GM19468 (cell line): ENCODE data around the gene RAET1E.
"Not testable (repeated sequence)": the region's sequence is repeated elsewhere in the genome, so short reads cannot be mapped to it uniquely, and the experiment has no call there.

ENCODE experiments used
- ATAC-seq: cut with Tn5 transposase; IDR thresholded peaks from one replicate; pipeline ENCODE4 v1.9.1; 2021; ENCODE audit warnings: mild to moderate bottlenecking, moderate library complexity, moderate number of reproducible peaks; ENCODE audit not compliant: unreplicated experiment; ENCODE audit errors: extremely low read depth

The RAET1E gene, protein sequence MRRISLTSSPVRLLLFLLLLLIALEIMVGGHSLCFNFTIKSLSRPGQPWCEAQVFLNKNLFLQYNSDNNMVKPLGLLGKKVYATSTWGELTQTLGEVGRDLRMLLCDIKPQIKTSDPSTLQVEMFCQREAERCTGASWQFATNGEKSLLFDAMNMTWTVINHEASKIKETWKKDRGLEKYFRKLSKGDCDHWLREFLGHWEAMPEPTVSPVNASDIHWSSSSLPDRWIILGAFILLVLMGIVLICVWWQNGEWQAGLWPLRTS

DNA sequence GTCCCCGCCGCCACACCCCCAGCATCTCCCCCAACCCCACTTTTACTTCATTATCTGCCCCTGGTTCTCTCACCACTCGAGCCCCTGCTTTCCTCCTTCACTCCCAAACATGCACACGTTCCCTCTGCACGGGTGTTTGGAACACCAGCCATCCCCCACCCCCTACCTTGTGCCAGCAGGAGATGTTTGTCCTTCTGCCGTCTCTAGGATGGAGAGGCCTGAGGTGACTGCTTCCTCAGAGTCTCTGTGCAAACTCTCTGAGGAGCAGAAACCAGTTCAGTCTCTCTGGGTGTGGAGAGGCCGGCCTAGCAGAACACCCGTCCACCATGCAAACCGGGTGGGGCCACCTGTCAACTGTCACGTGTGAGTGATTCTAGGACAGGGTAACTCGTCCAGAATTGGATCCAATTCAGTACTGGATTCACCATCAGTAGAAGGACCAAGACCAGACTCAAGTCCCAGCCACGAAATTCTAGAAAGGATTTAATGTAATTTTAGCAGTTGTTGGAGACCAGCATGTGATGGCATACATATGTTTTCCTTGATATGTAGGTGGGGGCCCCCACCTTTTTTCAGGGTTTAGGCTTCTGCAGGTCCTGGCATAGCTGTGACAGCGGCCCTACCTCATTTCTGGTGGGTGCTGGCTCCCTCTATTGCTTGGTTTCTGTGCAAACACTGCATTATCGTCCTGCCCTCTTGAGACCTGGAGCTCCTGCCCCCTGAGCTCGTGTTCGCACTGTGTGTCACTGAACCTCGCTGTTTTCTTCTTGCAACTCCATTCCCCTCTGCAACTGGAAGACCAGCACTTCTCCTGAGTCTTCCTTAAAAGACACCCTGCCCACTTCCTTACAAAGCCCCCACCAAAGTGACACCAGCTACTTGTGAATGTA lies at the start of gene RAET1E:
TSS of gene RAET1E (minus strand) at position 259 of the 890 bp plus-strand sequence. CDS start 7,212 bp downstream, outside the sequence.
- ATAC-seq: no peak

DNA sequence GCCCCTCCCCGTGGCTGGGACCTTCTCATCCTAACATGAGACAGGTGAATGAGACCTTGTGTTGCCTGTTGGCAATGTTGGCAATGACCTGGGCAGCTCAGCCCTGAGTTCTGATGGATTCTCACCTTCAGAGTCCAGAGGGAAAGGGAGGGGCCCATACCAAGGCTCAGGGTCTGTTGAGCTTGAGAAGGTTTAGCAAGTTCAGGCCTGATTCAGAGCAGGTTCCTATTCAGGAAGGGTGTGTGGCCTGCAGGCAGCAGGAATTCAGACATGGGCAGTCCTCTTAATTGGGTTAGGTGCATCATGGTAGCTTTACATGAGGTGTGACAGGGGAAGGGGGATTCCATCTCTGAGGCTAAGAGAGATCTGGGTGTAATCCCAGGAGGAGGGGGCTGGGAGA lies 49.6 kb upstream of the RAET1E start:
- not testable (repeated sequence) for ATAC-seq

DNA sequence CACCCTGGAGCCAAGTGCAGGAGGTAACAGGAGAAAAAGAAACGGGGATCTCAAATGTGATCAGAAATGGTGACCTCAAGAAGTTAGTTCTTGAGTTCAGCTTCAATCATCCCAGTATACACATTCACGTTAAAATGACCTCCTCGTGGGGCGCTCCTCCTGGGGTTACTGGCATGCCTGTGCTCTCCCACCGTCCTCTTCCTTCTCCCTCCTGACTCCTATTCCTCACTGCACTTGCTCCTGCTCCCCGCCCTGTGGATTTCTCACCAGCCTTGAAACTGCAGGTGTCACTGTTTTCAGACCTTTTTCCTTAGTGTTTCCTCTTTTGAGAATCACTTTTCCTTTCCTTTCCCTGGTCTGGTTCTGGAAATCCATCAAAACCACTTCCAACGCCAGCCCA lies 48.7 kb upstream of the RAET1E start:
- ATAC-seq: not testable (repeated sequence)

DNA sequence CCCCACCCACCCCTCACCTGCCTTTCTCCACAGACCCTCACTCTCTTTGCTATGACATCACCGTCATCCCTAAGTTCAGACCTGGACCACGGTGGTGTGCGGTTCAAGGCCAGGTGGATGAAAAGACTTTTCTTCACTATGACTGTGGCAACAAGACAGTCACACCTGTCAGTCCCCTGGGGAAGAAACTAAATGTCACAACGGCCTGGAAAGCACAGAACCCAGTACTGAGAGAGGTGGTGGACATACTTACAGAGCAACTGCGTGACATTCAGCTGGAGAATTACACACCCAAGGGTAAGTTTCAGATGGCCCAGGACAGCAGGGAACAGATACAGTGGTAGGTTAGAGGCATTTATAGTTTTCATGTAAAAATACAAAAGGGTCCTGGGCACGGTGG lies 47.4 kb upstream of the RAET1E start:
- not testable (repeated sequence) for ATAC-seq

DNA sequence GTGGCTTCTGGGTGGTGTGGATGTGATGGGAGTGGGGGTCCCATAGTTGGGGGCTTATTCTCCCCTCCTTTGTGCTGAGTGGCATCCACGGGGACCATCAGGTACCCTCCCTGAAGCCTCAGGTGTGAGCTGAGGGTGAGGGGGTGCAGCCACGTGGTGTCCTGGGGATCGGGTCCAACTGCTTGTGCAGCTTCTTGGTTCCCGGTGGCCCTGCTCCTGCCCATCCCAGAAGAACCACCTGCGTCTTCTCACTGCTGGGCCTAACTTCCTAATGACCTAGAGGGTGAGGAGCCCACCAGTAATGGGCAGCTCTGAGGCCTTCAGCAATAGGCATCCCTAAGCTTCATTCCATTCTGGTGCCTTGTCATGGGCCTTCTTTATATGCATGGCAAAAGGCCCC lies 45.4 kb upstream of the RAET1E start:
- not testable (repeated sequence) for ATAC-seq

DNA sequence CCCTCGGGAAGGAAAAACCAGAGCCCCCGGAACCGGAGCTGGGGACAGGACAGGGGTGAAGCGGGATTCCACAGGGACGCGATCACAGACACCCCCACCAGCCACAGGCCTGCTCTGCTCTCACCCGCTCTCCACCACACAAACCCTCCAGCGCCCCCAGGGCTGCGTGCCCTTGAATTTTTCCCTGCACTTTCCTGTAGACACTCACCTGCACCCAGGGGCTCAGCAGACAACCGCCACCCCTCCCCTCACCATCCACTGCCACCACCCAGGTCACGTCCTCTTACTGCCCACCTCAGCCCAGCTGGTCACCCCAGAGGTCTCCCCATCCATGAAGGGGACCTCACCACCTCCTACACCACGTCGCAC lies 44.5 kb upstream of the RAET1E start:
- ATAC-seq: no peak

DNA sequence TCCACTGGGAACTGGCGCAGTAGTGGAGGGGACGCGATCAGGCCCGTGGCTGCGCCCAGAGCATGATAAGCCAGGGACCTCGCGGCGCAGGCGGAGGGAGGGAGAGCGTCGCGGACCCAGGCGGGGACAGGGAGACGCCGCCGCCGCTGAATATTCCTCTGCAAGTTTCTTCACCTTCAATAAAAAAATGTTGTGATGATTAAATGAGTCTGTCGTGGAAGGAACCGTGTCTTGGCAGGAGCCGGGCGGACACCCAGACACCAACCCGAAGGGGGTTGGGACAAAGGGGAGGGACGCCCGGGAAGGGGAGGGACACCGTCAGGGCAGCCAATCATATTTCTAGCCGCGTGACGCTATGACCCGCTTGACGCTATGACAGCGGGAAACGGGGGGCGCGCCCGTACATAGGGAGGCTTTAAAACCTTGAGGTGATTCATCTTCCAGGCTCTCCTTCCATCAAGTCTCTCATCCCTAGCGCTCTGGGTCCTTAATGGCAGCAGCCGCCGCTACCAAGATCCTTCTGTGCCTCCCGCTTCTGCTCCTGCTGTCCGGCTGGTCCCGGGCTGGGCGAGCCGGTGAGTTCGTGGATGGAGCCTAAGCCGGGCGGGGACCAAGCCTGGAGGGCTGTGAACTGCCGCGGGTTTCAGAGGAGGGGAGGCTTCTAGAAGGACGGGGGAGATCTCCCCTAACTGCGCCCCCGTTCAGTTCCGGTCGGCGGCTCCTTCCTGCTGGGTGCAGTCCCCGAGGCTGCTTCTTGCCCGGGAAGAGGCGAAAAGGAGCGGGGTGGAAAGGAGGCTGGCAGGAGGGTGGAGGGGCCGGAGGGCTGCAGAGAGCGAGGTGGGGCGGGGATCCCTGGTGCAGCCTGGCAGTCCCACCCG lies 43.9 kb upstream of the RAET1E start, which contains the start of gene ULBP2:
TSS of gene ULBP2 (plus strand) at position 432 of the 878 bp plus-strand sequence. CDS start at position 491, 59 bp downstream.
- no peak for ATAC-seq

DNA sequence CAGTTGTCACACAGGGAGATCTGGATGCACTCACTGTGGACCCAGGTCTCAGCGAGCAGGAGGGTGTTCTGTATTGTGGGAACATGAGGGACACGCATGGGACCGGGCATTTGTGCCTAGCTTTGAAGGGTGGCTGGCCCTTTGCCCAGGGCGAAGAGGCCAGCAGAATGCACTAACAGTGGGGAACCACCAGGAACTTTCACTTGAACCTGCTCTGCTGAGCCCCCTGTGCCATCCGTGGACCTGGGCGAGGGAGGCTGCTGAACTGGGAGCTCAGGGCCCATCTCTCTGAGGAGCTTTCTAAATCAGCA lies 42.7 kb upstream of the RAET1E start:
- no peak for ATAC-seq

DNA sequence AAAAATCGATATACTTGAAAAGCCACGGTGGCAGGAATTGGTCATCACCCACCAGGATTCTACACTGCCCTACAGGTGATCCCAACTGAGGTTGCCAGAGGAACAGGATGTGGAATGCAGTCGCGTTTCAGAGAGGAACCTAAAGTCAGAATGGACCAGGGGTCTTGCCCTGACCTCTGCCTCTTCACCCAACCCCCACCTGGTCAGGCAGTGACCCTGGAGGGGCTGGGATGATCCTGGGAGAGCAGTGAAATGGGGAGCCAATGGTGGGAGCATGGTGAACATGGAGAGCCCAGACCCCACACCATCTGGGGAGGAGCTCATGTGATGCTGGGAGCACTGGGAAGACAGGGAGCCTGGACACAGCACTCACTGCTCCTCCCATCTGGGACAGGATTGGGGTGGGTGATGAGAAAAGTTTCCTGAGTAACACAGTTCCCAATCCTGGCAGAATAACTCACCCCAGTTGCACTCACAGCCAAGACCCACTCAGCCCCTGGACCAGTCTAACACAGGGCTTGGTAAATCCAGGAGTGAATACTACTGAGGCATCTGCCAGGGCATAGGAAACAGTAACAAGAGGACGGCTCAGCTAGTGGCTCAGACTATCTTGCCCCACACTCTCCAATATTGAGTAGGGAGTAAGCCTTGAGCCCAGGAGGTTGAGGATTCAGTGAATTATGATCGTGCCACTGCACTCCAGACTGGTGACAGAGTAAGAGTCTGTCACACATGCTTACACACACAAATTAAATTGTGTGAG lies 42.2 kb upstream of the RAET1E start:
- no peak for ATAC-seq

DNA sequence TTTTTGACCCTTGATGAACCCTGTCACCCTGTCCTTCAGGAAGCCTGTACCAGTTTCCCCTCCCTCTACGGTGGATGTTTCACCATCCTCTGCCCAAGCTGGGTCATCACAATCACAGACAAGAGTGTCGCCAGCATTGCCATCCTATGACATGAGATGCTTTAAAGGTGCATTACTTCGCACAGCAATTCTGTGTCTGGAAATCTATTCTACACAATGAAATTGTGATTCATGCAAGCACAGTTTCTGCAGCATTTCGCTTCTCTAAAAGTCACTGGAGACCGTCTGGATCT lies 41.4 kb upstream of the RAET1E start:
- no peak for ATAC-seq

DNA sequence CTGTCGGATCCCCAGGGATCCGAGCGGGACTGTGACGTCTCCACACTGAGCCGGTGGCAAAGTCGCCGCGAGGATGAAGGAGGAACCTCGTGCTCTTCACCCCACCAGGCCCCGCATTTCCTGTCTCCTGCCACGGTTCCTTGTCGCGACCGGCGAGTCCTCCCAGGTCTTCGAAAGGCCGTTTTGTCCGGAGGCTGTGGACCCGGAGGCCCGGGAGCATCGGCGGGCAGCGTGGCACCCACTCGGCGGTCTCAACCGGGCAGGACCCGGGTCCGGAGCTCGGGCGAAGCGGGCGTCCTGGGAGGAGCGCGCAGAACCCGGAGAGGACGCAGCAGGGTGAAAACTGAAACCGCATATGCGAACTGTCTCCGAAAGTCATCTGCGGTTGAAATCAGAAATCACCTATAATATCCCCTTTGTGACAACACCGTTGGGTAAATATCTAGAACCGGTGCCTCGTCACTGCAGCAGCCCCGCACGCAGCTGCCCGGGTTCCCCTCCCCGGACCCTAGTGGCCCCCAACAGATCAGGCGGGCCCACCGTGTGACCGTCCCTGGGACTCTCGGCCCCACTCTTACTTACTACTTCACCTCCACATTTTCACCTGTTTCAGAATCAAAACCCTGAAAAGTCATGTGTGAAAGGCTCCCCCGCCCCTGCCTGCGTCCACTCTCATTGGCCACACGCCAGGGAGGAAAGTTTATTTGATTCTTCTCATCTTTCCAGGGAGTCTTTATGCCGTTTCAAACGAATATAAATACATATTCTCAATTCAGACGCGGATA lies 40.9 kb upstream of the RAET1E start:
- peak; percentile 54 for ATAC-seq

DNA sequence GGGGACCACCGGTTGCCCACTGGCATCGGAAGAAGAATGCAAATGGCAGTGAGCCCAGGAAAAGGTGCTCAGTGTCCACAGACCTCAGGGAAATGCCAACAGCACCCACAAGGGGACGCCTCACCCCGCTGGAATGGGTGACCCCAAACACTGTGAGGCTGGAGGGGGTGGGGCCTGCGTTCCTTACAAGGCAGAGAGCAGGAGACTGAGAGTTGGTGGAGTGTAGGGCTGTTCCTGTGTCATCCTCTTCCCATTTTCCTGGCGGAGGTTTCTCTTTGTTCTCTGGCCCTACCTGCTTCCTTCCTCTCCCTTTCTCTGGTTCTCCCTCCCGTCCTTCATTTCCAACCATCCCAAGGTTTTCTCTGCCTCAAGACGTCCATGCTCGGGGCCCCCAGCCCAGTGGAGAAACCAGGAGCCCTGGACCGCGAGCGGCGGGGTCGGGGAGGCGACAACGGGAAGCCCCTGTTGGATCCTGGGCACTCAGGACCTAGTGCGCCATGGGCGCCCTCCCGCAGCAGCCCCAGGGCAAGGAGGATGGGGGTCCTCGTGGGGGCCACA lies 40.2 kb upstream of the RAET1E start:
- not testable (repeated sequence) for ATAC-seq

DNA sequence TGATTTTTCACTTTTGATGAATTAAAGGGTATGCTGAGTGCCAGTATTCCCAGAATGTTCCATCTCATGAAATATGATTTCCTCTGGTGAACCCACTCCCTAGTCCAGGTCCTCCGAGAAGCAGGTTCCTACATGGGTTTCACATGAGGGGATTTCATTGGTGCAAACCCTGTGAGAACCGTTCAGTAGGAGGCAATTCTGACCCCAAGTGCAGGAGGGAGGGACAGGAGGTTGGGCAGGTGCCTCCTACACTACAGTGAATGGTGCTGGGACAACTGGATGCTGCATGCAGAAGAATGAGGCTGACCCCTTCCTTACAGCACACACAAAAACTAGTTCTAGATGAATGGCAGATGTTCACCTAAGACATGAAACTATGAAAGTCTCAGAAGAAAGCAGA lies 38.8 kb upstream of the RAET1E start:
- no peak for ATAC-seq

DNA sequence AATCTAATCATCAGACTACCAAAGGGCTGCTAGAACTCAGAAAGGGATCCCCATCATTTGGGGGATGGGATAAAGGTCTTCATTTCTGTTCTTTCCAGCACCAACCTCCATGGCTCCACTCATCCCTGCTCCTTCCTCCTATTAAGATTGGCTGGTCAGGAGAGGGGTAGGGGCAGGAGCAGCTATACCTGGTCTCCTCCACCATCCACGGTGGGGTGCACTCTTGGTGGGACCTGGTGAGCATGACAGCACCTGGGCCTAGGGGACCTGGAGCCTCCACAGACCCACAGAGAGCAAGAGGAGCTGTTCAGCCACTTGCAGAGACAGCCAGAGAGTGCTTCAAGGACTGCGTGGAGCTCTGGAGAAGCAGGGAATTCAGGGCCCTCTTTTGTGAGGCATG lies 37.8 kb upstream of the RAET1E start:
- ATAC-seq: no peak

DNA sequence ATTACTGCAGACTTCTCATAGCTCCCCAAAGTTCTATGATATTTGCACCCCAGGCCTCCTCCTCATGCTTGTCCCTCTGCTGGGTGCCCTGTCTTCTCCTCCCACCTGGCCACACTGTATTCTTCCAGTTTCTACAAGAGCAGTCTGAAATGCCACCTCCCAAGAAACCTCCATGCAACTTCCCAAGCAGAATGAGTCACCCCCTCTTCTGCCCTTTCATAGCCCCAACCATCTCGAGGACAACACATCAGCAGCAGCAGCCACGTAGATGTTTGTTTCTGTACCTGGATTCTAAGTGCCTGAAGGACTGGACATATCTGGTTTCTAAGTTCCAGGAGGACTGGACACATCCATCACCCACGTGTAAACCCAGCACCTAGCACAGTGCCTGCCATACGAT lies 37.3 kb upstream of the RAET1E start:
- no peak for ATAC-seq

DNA sequence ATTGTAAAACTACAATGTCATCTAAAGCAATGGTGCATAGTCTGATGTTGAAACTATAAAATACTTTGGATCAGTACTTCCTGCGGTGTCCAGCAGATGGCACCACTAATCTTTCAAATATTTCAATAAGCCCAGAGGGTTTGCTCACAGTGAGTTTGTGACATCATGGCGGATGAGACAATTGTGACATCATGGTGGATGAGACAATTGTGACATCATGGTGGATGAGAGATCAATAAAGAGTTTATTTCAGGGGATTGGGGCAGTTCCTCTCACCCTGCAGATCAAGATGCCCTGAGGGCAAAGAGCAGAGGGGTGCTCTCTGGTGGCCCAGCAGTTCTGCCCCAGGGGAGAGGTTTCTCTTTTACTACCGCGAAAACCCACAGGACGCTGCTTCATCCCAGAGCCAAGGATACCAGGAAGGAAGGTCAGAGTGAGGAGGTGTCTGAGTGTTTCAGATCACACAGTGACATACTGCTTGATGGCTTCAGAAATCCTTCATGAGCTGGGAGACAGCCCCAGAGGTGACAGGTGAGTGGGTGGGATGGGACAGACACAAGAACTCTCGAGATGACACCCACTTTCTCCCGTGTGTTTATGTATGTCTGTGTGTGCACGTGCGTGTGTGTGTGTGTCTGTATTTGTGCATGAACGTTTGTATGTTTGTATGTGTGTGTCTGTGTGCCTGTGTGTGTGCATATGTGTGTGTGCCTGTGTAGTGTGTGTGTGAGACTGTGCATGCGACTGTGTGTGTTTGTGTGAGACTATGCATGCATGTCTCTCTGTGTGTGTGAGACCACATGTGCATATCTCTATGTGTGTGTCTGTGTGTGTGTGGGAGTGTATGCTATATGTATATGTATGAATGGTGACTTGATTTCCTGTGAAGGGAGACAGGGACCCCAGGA lies 36.6 kb upstream of the RAET1E start:
- ATAC-seq: no peak

DNA sequence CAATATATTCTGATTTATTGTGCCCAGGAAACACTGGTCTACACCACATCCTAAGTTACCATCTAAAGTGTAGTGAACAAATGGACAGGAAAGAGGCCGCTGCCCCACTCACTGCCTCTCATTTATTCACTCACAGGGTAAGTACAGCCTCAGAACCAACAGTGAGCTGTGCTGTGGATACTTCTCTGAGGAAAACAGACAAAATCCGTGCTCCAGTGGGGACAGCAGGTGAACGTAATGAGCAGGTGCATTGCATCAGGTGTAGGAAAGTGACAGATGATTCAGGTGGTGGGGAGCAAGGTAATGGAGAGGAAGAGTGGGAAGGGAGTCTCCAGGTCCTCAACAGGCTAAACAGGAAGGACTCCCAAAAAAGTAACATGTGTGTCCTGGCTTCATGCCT lies 35.5 kb upstream of the RAET1E start:
- no peak for ATAC-seq

DNA sequence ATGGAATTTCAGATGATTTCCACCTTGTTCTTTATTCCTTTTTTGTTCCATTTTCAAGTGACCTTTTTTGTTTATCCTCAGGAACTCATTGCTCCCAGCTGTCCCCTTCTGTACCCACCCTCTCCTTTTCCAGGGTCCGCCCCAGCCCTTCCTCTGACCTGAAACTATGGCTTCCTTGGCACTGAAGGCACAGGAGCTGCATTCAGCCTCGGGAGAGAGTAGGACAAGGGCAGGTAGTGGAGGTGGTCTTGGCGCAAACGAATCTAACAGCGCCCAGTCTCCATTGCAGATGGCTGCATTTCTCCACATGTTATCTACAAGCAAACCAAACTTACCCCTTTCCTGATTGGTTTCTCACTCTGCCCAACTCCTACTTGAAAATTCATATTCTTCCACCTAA lies 35.1 kb upstream of the RAET1E start:
- no peak for ATAC-seq
